DMS79 (cell line): Measurements from ENCODE around the gene CENPB.
"Not testable (repeated sequence)": the region's sequence is repeated elsewhere in the genome, so short reads cannot be mapped to it uniquely, and the experiment has no call there.

Source experiments
- DNase-seq: peaks from one replicate; lab custom pipeline; 2025; lab: John Stamatoyannopoulos, UW

Gene CENPB

GRCh38 chr20:3811467-3812258 lies 25.1 kb upstream of the CENPB start:
- peak; percentile 91 for DNase-seq

- DNase-seq, result no peak
These were observed 22.0 kb upstream of the CENPB start for GRCh38 chr20:3808544-3808943.

GRCh38 chr20:3804781-3805180 lies 18.2 kb upstream of the CENPB start:
- no peak for DNase-seq

- no peak for DNase-seq
These were observed 17.8 kb upstream of the CENPB start for GRCh38 chr20:3804254-3804751.

GRCh38 chr20:3803854-3804253 lies 17.3 kb upstream of the CENPB start:
- DNase-seq, result no peak

- no peak for DNase-seq
These were observed 16.7 kb upstream of the CENPB start for GRCh38 chr20:3803289-3803688.

- DNase-seq, result no peak
These were observed 16.1 kb upstream of the CENPB start for GRCh38 chr20:3802524-3803239.

- no peak for DNase-seq
These were observed 15.3 kb upstream of the CENPB start for GRCh38 chr20:3801846-3802245.

GRCh38 chr20:3801299-3801698 lies 14.8 kb upstream of the CENPB start:
- no peak for DNase-seq

- DNase-seq, result no peak
These were observed 14.3 kb upstream of the CENPB start for GRCh38 chr20:3800878-3801260.

GRCh38 chr20:3800256-3800877 lies 13.8 kb upstream of the CENPB start:
- no peak for DNase-seq

- DNase-seq, result no peak
These were observed 12.3 kb upstream of the CENPB start for GRCh38 chr20:3798908-3799248.

- no peak for DNase-seq
These were observed 11.8 kb upstream of the CENPB start for GRCh38 chr20:3798373-3798768.

- DNase-seq, result peak; percentile 13
These were observed 11.2 kb upstream of the CENPB start for GRCh38 chr20:3797592-3798372.

GRCh38 chr20:3797226-3797545 lies 10.6 kb upstream of the CENPB start:
- DNase-seq, result no peak

- no peak for DNase-seq
These were observed 10.1 kb upstream of the CENPB start for GRCh38 chr20:3796477-3797225.

GRCh38 chr20:3795511-3796468 lies 9.2 kb upstream of the CENPB start, which contains the start of gene CDC25B:
TSS of gene CDC25B (plus strand) at chr20:3796310. CDS start at chr20:3796532, 222 bp downstream.
- peak; percentile 84 for DNase-seq

- DNase-seq, result no peak
These were observed 8.3 kb upstream of the CENPB start for GRCh38 chr20:3794701-3795420.

- DNase-seq, result not testable (repeated sequence)
These were observed 7.6 kb upstream of the CENPB start for GRCh38 chr20:3794168-3794567.

- not testable (repeated sequence) for DNase-seq
These were observed 2.7 kb upstream of the CENPB start for GRCh38 chr20:3789201-3789600.
